HG02970 (cell line): ENCODE measurements around the gene ELF5.

ENCODE experiments used
- ATAC-seq: cut with Tn5 transposase; IDR thresholded peaks from one replicate; pipeline ENCODE4 v1.9.1; 2021; ENCODE audit warnings: mild to moderate bottlenecking, moderate library complexity, moderate number of reproducible peaks; ENCODE audit not compliant: unreplicated experiment, low FRiP score

The ELF5 gene

GRCh38 chr11:34513682-34514449 is at the start of gene ELF5:
ELF5 (minus strand) TSS chr11:34513794; CDS start chr11:34505749, 8,045 bp downstream.
- no peak for ATAC-seq

- no peak for ATAC-seq
These were observed 49.4 kb upstream of the ELF5 start for GRCh38 chr11:34562976-34563375.

GRCh38 chr11:34560511-34560910 is 46.9 kb upstream of the ELF5 start:
- no peak for ATAC-seq

- no peak for ATAC-seq
These were observed 45.1 kb upstream of the ELF5 start for GRCh38 chr11:34558673-34559072.

- no peak for ATAC-seq
These were observed 44.6 kb upstream of the ELF5 start for GRCh38 chr11:34558211-34558610.

GRCh38 chr11:34552270-34552669 is 38.7 kb upstream of the ELF5 start:
- no peak for ATAC-seq

- ATAC-seq: no peak
These were observed 35.7 kb upstream of the ELF5 start for GRCh38 chr11:34549271-34549670.

- no peak for ATAC-seq
These were observed 34.7 kb upstream of the ELF5 start for GRCh38 chr11:34548278-34548677.

GRCh38 chr11:34546511-34547209 is 33.1 kb upstream of the ELF5 start:
- ATAC-seq: no peak

GRCh38 chr11:34542089-34542488 is 28.5 kb upstream of the ELF5 start:
- no peak for ATAC-seq

- no peak for ATAC-seq
These were observed 27.3 kb upstream of the ELF5 start for GRCh38 chr11:34540870-34541269.

- no peak for ATAC-seq
These were observed 24.0 kb upstream of the ELF5 start for GRCh38 chr11:34537636-34538035.

- no peak for ATAC-seq
These were observed 22.5 kb upstream of the ELF5 start for GRCh38 chr11:34536056-34536455.

- no peak for ATAC-seq
These were observed 21.2 kb upstream of the ELF5 start for GRCh38 chr11:34534826-34535225.

- no peak for ATAC-seq
These were observed 18.1 kb upstream of the ELF5 start for GRCh38 chr11:34531663-34532062.

- no peak for ATAC-seq
These were observed 17.1 kb upstream of the ELF5 start for GRCh38 chr11:34530545-34531234.

GRCh38 chr11:34529643-34530042 is 16.0 kb upstream of the ELF5 start:
- ATAC-seq: no peak

GRCh38 chr11:34528072-34528471 is 14.5 kb upstream of the ELF5 start:
- no peak for ATAC-seq

- no peak for ATAC-seq
These were observed 12.5 kb upstream of the ELF5 start for GRCh38 chr11:34525888-34526657.

GRCh38 chr11:34525098-34525497 is 11.5 kb upstream of the ELF5 start:
- ATAC-seq: no peak

GRCh38 chr11:34524696-34525095 is 11.1 kb upstream of the ELF5 start:
- no peak for ATAC-seq
